Smooth muscle cell (in vitro differentiated cells): ENCODE measurements around the gene CHD2. TPM values are rescaled to one million over a fixed set of nuclear protein-coding genes. Genes with fewer than 3 reads are reported as not detected.
A peak's percentile ranks its signal among the peaks of the same experiment; 100 is the strongest.

Experiments
- DNase-seq: peaks from one replicate; lab custom pipeline; 2025; ENCODE audit not compliant: unreplicated experiment; lab: John Stamatoyannopoulos, UW
- H2AFZ ChIP-seq: fragments of 200-600 bp; sonication (generic); 2 replicates; pipeline ENCODE4 v1.6.0; 2016; ENCODE audit warnings: antibody characterized with exemption, low read depth, mild to moderate bottlenecking
- H3F3A ChIP-seq: fragments of 200-600 bp; sonication (generic); 2 replicates; pipeline ENCODE4 v1.6.0; 2017; ENCODE audit warnings: antibody characterized with exemption, low read depth
- H3K27ac ChIP-seq: fragments of 200-600 bp; sonication (generic); 2 replicates; pipeline ENCODE4 v1.5.1; 2016; ENCODE audit warnings: low read depth, mild to moderate bottlenecking
- H3K27me3 ChIP-seq: fragments of 200-600 bp; sonication (generic); 2 replicates; pipeline ENCODE4 v1.6.1; 2016; ENCODE audit warnings: low read depth, mild to moderate bottlenecking
- H3K36me3 ChIP-seq: fragments of 200-600 bp; sonication (generic); 2 replicates; pipeline ENCODE4 v1.5.1; 2016; ENCODE audit warnings: low read depth
- H3K4me1 ChIP-seq: fragments of 200-600 bp; sonication (generic); 2 replicates; pipeline ENCODE4 v1.5.1; 2016; ENCODE audit warnings: low read depth
- H3K4me2 ChIP-seq: fragments of 200-600 bp; sonication (generic); 2 replicates; pipeline ENCODE4 v1.6.0; 2016; ENCODE audit warnings: mild to moderate bottlenecking
- H3K4me3 ChIP-seq: fragments of 200-600 bp; sonication (generic); 2 replicates; pipeline ENCODE4 v1.5.1; 2016; ENCODE audit warnings: mild to moderate bottlenecking
- H3K79me2 ChIP-seq: fragments of 200-600 bp; sonication (generic); 2 replicates; pipeline ENCODE4 v1.6.0; 2016; ENCODE audit warnings: low read depth, mild to moderate bottlenecking
- H3K9ac ChIP-seq: fragments of 200-600 bp; sonication (generic); 2 replicates; pipeline ENCODE4 v1.6.0; 2016; ENCODE audit warnings: low read depth
- H3K9me3 ChIP-seq: fragments of 200-600 bp; sonication (generic); replicated peaks from 2 replicates; pipeline ENCODE4 v1.5.1; 2016; ENCODE audit warnings: low read depth
- H4K20me1 ChIP-seq: fragments of 200-600 bp; sonication (generic); 2 replicates; pipeline ENCODE4 v1.6.0; 2016; ENCODE audit warnings: low read depth
- CTCF ChIP-seq: fragments of 200-600 bp; sonication (generic); IDR thresholded peaks from 2 replicates; pipeline ENCODE4 v1.5.1; 2017; ENCODE audit warnings: borderline replicate concordance, mild to moderate bottlenecking, antibody characterized with exemption; ENCODE audit not compliant: insufficient read depth, poor library complexity, severe bottlenecking
- WGBS: methylation state at CpG from one replicate; pipeline ENCODE4 v1.1.7; 2016; ENCODE audit warnings: low lambda C conversion rate; 5-methylcytosine and 5-hydroxymethylcytosine counted together
- polyA plus RNA-seq: library from polyadenylated mRNA; unstranded; fragments of >200 nt; fragmentation: Nextera tagmentation; extraction: Ambion mirVana; gene quantifications from 2 replicates; pipeline ENCODE4 v1.2.1, GENCODE V29; 2016
- total RNA-seq: library from RNA; depleted of rRNA; stranded (reverse); fragments of >200 nt; gene quantifications from 2 replicates; pipeline ENCODE4 v1.2.3, GENCODE V29; 2014

Gene CHD2
- total and polyA plus RNA-seq, 2 experiments from 2014 or later = 64.4 to 99.2 TPM

GRCh38 chr15:92936138-92936537, 36.0 kb downstream of the CHD2 start:
- 97% methylated on average over 2 of the region's 2 CpGs for WGBS
- H3K9ac ChIP-seq = no peak overlapping the region
- H3K36me3 ChIP-seq = peaks cover 38% of the 10 kb centered on the region
- H3K79me2 ChIP-seq = peaks cover 91% of the 10 kb centered on the region
- no peak for TF ChIP-seq CTCF
- peaks cover 10% of the 10 kb centered on the region for H3F3A ChIP-seq
- H3K4me3 ChIP-seq = no peak overlapping the region
- H4K20me1 ChIP-seq = peaks cover 83% of the 10 kb centered on the region
- no peaks in the 10 kb centered on the region for H3K27me3 ChIP-seq
- DNase-seq = no peak
- H2AFZ ChIP-seq = no peak overlapping the region
- no peaks in the 10 kb centered on the region for H3K9me3 ChIP-seq
- no peak overlapping the region for H3K4me2 ChIP-seq
- H3K4me1 ChIP-seq = no peaks in the 10 kb centered on the region
- H3K27ac ChIP-seq = peak overlapping the region; percentile 32

GRCh38 chr15:92936693-92937092, 36.6 kb downstream of the CHD2 start:
- Histone ChIP-seq H3K4me3 (no peak overlapping the region), H3F3A (peaks cover 11% of the 10 kb centered on the region), H3K4me2 (no peak overlapping the region), H3K9ac (no peak overlapping the region), H3K27me3 (no peaks in the 10 kb centered on the region), H3K9me3 (no peaks in the 10 kb centered on the region), H3K79me2 (peaks cover 91% of the 10 kb centered on the region), H3K36me3 (peaks cover 43% of the 10 kb centered on the region), H2AFZ (no peak overlapping the region), H3K27ac (peak overlapping the region; percentile 41), H4K20me1 (peaks cover 83% of the 10 kb centered on the region), H3K4me1 (no peaks in the 10 kb centered on the region)
- WGBS = 95% methylated on average over 2 of the region's 2 CpGs
- DNase-seq = no peak
- no peak for TF ChIP-seq CTCF

GRCh38 chr15:92937901-92938300, 37.8 kb downstream of the CHD2 start:
- TF ChIP-seq CTCF = no peak
- peaks cover 54% of the 10 kb centered on the region for H3K36me3 ChIP-seq
- H3K27me3 ChIP-seq = no peaks in the 10 kb centered on the region
- H3K4me1 ChIP-seq = no peaks in the 10 kb centered on the region
- no peaks in the 10 kb centered on the region for H3K9me3 ChIP-seq
- H3K27ac ChIP-seq = peak overlapping the region; percentile 41
- H3F3A ChIP-seq = peaks cover 18% of the 10 kb centered on the region
- H4K20me1 ChIP-seq = peaks cover 77% of the 10 kb centered on the region
- H3K4me3 ChIP-seq = no peak overlapping the region
- H3K9ac ChIP-seq = no peak overlapping the region
- H2AFZ ChIP-seq = no peak overlapping the region
- H3K4me2 ChIP-seq = no peak overlapping the region
- H3K79me2 ChIP-seq = peaks cover 95% of the 10 kb centered on the region
- no peak for DNase-seq

GRCh38 chr15:92938387-92938786, 38.3 kb downstream of the CHD2 start:
- H3K9me3 ChIP-seq = no peaks in the 10 kb centered on the region
- H3F3A ChIP-seq = peaks cover 22% of the 10 kb centered on the region
- WGBS = 89% methylated on average over 2 of the region's 2 CpGs
- peak overlapping the region; percentile 41 for H3K27ac ChIP-seq
- peaks cover 75% of the 10 kb centered on the region for H4K20me1 ChIP-seq
- H2AFZ ChIP-seq = no peak overlapping the region
- peak; percentile 32 for TF ChIP-seq CTCF
- H3K4me2 ChIP-seq = no peak overlapping the region
- no peaks in the 10 kb centered on the region for H3K4me1 ChIP-seq
- H3K27me3 ChIP-seq = no peaks in the 10 kb centered on the region
- peaks cover 59% of the 10 kb centered on the region for H3K36me3 ChIP-seq
- no peak overlapping the region for H3K4me3 ChIP-seq
- no peak for DNase-seq
- H3K79me2 ChIP-seq = peaks cover 95% of the 10 kb centered on the region
- no peak overlapping the region for H3K9ac ChIP-seq
